Fibroblast of pulmonary artery (primary cell): ENCODE data around the gene PDE6C.

Experiments
- DNase-seq: peaks from one replicate; pipeline ENCODE4 v3.0.0-alpha.2; 2010; ENCODE audit warnings: low read depth
- H3K4me3 ChIP-seq: replicated peaks from 2 replicates; pipeline ENCODE4 v1.5.1; 2011; ENCODE audit warnings: low read depth, mild to moderate bottlenecking, control low read depth, low read length, moderate library complexity
- TF ChIP-seq, protein P1 (sequence below): IDR thresholded peaks from 2 replicates; pipeline ENCODE4 v1.5.1; 2011; ENCODE audit warnings: mild to moderate bottlenecking, control low read depth, low read length, inconsistent platforms; ENCODE audit errors: missing control alignments

The PDE6C gene

DNA sequence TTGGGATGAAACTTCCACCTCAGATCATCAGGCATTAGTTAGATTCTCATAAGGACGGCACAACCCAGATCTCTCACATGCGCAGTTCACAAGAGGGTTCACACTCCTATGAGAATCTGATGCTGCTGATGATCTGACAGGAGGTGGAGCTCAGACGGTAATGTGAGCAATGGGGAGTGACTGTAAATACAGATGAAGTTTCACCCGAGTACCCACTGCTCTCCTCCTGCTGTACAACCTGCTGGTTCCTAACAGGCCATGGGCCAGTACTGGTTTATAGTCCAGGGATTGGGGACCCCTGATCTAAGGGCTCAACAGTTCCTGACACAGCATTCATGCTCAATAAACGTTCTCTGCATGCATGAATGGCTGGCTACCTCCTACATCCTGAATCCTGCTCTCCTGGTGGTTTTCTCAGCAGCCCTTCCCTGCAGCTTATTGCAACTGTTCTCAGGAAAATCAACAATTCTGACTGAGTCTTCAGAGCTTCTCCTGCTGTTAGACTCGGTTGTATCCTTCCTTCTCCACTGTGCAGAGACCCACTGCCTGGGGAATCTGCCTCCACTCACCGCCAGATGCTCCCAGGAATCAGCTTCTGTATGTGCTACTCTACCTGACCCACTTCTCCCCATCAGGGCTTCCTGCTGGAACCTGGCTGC, 17.4 kb downstream of the PDE6C start:
- TF ChIP-seq, protein P1, sequence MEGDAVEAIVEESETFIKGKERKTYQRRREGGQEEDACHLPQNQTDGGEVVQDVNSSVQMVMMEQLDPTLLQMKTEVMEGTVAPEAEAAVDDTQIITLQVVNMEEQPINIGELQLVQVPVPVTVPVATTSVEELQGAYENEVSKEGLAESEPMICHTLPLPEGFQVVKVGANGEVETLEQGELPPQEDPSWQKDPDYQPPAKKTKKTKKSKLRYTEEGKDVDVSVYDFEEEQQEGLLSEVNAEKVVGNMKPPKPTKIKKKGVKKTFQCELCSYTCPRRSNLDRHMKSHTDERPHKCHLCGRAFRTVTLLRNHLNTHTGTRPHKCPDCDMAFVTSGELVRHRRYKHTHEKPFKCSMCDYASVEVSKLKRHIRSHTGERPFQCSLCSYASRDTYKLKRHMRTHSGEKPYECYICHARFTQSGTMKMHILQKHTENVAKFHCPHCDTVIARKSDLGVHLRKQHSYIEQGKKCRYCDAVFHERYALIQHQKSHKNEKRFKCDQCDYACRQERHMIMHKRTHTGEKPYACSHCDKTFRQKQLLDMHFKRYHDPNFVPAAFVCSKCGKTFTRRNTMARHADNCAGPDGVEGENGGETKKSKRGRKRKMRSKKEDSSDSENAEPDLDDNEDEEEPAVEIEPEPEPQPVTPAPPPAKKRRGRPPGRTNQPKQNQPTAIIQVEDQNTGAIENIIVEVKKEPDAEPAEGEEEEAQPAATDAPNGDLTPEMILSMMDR = no peak
- no peak for DNase-seq
- H3K4me3 ChIP-seq = no peak overlapping the region

DNA sequence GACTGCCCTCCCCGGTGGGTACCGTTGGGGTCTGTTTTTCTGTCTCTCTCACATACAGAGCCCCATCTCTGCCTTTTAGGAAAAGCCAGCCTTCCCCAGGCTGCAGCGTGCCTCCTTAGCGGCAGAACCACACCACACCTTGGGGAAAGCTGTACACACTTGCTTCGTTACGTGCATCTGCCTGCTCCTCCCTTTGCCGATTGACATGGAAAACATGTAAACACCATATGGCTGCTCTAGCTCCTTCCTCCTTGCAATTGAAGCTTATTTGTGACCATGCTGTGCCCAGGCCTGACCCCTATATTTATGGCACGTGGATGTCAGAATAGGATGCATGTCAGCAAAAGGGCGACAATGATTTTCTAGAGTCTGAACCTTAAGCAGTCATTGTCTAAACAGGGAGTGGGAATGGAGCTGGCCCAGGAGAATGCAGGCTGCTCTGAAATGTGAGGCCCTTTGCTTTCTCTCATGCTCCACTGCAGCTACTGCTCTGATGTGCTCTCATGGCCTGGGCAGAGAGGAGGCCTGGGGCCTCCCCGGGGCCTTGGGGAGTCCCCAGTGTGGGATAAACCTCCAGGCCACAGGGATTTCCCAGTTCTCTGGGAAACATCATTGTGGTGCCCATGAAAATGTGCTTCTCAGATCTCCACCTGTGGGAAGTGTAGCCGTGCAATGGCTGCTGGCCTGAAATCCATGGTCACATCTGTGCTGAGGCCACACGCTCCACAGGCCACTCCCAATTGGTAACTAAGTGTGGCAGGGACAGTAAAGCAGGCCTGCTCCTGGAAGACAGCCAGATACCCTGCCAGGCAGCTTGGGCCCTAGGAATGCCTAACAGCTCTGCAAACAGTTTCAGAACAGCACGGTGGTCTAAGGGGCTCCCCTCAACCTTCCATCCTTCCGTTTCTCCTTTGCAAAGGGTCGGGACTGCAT, 18.6 kb downstream of the PDE6C start:
- H3K4me3 ChIP-seq = no peak overlapping the region
- TF ChIP-seq, protein P1 = no peak
- no peak for DNase-seq

DNA sequence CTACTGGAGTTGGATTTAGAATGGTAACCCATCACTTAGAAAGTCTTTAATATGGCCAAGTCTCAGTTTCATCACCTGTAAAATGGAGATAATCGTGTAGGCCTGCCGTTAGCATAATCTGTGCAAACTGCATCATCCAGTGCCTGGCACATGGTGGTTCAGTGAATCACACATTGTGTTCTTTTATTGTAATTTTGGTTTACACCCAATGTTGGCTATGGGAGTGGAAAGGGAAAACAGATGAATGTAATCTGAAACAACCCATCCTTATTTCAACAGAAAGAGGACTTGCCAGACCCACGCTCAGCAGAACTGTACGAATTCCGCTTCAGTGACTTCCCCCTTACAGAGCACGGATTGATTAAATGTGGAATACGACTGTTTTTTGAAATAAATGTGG, 27.5 kb downstream of the PDE6C start:
- TF ChIP-seq, protein P1 = no peak
- DNase-seq = no peak
- H3K4me3 ChIP-seq = no peak overlapping the region

DNA sequence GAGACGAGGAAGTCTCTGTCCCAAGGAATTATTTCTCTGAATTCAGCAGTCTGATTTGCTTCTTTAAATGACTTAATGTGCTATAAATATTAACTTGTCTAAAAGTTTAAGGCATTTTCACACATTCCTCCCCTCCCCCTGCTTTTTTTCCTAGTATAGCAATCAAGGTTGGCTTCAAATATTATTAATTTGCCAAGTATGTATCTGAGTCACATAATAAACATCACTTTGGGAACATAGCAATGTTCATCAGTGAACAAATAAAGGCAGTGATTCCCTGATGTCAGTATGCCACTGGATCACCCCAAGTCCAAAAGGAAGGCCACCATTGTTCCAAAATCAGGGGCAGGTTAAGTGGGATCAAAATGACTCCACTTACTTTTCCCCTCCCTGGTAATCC, 40.5 kb downstream of the PDE6C start:
- no peak overlapping the region for H3K4me3 ChIP-seq
- TF ChIP-seq, protein P1 = no peak
- peak; percentile 21 for DNase-seq

DNA sequence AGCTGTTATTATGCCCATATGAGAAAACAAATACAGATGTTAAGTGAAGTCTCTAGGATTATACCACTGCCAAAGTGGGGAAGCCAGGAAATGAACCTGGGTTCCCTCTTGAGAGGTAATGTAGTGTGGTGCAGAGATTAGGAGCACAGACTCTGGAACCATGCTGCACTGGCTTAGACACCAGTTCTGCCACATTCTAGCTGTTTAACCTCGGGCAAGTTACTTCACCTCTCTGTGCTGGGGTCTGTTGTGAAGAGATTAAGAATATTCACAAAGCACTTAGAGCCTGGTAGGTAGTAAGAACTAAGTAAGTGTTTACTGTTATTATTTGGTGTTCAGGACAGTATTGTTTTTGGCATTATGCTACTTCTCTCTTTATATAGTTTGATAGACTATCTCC, 41.9 kb downstream of the PDE6C start:
- H3K4me3 ChIP-seq = no peak overlapping the region
- TF ChIP-seq, protein P1 = no peak
- DNase-seq = no peak

DNA sequence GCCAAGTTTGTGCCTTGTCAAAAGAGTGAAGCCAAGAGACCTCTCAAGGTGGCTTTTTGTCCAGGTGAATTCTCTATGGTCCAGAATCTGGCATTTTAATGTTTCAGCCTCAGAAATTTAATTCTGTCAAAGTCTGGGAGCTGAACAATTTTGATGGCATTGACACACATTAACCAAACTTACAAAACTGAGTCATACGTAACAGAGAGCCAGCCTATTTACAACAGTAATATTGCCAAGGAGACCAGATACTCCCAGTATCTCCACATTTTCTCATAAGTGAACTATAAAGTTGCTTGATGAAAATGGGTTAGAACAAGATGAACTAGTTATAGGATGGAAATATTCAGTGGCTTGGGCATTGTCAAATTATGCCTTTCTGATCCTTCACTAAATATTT, 43.8 kb downstream of the PDE6C start:
- H3K4me3 ChIP-seq = no peak overlapping the region
- TF ChIP-seq, protein P1 = no peak
- no peak for DNase-seq

DNA sequence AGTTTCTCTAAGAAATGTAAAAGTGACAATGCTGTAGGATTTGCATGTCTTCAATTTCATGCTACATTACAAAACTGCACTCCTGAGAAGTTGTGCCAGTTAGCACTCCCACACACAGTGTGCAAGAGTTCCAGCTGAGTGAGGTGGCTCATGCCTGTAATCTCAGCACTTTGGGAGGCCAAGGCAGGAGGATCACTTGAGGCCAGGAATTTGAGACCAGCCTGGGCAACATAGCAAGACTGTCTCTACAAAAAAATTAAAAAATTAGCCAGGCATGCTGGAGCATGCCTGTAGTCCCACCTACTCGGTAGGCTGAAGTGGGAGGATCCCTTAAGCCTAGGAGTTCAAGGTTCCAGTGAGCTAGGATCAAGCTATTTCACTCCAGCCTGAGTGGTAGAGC, 45.4 kb downstream of the PDE6C start:
- no peak for DNase-seq
- TF ChIP-seq, protein P1 = no peak
- no peak overlapping the region for H3K4me3 ChIP-seq
